ENCODE measurements around the gene ZNF618.

The ZNF618 gene

DNA sequence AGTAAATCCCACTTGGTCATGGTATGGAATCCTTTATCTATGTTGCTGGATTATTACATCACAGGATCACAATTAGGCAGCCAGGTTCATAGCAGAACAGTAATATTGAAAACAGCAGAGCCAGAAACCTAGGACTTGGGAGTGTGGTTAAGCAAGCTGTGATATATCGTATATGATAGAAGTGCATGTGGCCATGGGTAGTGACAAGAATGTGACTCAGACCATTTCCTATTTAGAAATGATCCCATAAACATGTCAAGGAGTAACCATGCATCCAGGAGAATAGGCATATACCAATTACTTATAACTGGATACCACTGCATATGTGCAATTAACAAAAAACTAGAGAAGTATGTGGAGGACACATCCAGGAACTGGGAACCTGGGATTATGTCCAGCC lies 170.8 kb downstream of the ZNF618 start:
- DNase-seq, result no peak

GRCh38 chr9:114047717-114048116 lies 171.6 kb downstream of the ZNF618 start:
- DNase-seq, result no peak

DNA sequence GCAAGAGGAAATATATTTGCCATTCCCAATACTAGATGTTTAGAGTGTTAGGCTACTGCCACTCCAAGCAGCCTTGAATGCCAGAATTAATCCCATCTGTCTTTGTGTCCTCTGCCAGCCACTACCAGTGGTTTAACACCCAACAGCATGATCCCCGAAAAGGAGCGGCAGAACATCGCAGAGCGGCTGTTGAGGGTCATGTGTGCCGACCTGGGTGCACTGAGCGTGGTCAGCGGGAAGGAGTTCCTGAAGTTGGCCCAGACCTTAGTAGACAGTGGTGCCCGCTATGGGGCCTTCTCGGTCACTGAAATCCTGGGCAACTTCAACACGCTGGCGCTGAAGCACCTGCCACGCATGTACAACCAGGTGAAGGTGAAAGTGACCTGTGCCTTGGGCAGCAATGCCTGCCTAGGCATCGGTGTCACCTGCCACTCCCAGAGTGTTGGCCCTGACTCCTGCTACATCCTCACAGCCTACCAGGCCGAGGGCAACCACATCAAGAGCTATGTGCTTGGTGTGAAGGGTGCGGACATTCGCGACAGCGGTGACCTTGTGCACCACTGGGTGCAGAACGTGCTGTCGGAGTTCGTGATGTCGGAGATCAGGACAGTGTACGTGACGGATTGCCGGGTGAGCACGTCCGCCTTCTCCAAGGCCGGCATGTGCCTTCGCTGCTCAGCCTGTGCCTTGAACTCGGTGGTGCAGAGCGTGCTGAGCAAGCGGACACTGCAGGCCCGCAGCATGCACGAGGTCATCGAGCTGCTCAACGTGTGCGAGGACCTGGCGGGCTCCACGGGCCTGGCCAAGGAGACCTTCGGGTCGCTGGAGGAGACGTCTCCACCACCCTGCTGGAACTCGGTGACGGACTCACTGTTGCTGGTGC lies 172.7 kb downstream of the ZNF618 start:
- DNase-seq, result no peak

GRCh38 chr9:114049441-114050225 lies 173.5 kb downstream of the ZNF618 start:
- no peak for DNase-seq

GRCh38 chr9:114050226-114050568 lies 174.1 kb downstream of the ZNF618 start:
- DNase-seq, result no peak

DNA sequence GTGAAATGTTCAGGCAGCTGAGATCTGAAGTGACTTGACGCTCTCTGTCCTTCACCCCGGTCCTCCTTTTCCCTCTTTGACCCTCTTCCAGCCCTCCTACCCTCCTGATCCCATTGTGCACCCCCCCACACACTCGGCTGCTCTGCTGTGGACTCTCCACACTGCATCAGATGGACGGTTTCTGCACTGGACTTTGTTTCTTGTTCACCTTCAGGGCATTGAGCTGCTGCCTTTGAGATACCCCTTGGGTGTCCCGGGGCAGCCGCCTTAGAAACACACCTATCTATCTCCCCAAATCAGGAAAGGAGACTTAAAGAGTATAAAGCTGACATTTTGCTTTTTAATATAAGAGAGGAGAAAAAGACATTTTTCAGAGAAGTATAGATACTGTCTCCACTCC lies 174.5 kb downstream of the ZNF618 start:
- no peak for DNase-seq

- DNase-seq, result no peak
These were observed 175.2 kb downstream of the ZNF618 start for GRCh38 chr9:114051281-114051680.

- DNase-seq, result no peak
These were observed 175.6 kb downstream of the ZNF618 start for GRCh38 chr9:114051706-114052105.

GRCh38 chr9:114053246-114054005 lies 177.3 kb downstream of the ZNF618 start:
- no peak for DNase-seq

DNA sequence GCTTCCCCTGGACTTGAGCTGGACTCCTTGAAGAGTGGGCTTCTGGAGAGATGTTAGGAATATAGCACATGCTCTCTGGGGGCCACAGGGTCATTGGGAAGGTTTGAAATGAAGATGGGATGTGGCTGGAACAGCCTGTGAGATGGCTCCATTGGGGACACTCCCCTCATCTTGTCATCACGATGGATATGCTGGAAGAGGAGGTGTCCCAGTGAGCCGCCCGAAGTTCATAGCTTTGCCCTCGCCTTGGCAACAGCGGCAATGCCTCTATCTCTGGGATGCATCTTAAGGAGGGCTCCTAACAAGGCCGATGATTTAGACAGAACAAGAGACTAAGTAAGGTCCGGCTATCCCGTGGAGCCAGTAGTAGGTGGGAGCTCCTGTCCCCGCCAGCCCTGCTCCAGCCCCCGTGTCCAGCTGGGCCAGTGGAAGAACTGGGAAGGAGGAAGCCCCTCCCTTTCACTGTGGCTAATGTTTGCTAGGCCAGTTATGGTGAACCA lies 178.1 kb downstream of the ZNF618 start:
- no peak for DNase-seq

DNA sequence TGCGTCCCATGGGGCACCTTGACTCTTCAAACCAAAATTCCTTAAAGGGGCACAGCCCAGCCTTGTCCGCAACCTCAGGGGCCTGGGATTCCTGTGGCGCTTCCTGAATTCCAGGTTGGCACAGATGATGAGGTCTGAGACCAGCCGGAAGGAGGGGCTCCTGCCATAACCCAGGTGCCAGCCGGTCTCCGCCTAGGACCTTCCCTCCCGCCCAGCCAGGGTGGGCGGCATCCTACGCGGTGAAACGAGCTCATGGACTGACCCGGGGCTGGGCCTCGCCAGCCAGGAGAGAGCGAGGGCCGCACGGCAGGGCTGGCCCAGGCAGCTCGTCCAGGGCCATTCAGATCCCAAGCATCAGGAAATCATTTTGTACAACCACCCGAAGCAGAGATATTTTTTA lies 179.0 kb downstream of the ZNF618 start:
- DNase-seq, result no peak

- DNase-seq, result no peak
These were observed 179.8 kb downstream of the ZNF618 start for GRCh38 chr9:114055894-114056293.

DNA sequence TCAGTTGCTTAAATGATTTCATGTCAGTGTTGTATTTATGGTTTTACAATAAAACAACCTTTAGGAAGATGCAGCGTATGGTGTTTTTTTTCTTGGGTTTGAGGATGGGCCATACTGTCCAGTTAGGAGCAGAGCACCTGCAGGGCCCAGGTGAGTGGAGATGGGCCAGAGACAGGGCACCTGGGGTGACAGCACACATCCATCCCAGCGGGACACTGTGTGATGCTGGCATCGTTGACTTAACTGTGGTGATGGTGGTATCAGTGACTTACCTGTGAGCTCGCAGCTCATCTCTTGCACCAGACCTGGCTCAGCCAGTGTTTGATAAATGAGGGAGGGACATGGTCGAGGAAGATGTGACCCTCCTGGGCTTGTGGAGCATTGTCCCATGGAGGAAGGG lies 180.4 kb downstream of the ZNF618 start:
- no peak for DNase-seq

GRCh38 chr9:114057161-114057885 lies 181.2 kb downstream of the ZNF618 start:
- DNase-seq, result no peak

DNA sequence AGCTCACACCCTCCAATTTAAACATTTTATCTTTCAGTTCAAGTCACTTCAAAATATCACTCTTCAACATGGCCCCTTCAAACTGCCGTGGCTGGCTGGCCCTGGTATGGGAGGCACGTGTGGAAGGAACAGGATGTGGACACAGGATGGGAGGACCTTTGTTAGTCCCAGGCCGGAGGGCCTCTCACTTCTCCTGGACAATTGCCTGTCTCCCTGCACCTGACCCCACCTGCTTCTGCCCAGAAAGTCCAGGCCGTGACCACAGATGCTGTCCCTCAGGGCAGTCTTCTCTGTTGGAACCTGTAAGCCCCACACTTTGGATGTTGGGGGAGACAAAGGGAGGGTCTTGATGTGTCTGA lies 182.6 kb downstream of the ZNF618 start:
- DNase-seq, result no peak

GRCh38 chr9:114059047-114059803 lies 183.1 kb downstream of the ZNF618 start:
- DNase-seq, result no peak

DNA sequence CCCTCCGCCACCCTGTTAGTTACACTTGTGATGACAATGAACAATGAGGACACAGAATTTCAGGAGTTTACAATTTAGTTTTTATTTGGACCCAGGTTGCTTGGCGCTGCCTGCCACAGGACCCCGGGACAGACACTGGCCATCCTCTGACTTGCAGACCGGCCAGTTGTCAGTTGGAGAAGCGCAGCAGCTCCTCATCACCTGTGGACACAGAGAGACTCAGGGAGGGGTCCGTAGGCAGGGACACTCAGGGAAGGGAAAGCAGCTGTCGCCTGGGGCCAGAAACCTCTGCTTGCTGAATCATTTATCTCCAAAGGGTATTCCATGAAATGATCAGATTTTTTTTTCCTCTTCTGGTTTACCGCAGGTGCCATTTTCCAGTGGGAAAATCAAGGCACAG lies 184.0 kb downstream of the ZNF618 start:
- DNase-seq, result no peak

GRCh38 chr9:114060711-114061110 lies 184.6 kb downstream of the ZNF618 start:
- no peak for DNase-seq

- DNase-seq, result no peak
These were observed 185.2 kb downstream of the ZNF618 start for GRCh38 chr9:114061292-114061691.

- no peak for DNase-seq
These were observed 185.8 kb downstream of the ZNF618 start for GRCh38 chr9:114061830-114062474.

GRCh38 chr9:114065304-114065703 lies 189.2 kb downstream of the ZNF618 start:
- no peak for DNase-seq

All from GOT3 (cell line).